A673 (cell line): ENCODE results near the gene GIGYF2.

Experiments
- EZH2 ChIP-seq: fragments of 200-600 bp; sonication (generic); IDR thresholded peaks from 2 replicates; pipeline ENCODE4 v1.6.1; 2017; ENCODE audit warnings: borderline replicate concordance, low read depth, mild to moderate bottlenecking, mixed read lengths, antibody characterized with exemption, low read length; ENCODE audit not compliant: poor library complexity, severe bottlenecking
- TF ChIP-seq, protein P1 (sequence below): fragments of 300-800, 200-600 bp; sonication (generic); conservative IDR thresholded peaks from 2 replicates; pipeline ENCODE4 v1.5.1; 2017; ENCODE audit warnings: low read depth, mild to moderate bottlenecking, antibody characterized with exemption, low read length, moderate library complexity, mixed read lengths

DNA sequence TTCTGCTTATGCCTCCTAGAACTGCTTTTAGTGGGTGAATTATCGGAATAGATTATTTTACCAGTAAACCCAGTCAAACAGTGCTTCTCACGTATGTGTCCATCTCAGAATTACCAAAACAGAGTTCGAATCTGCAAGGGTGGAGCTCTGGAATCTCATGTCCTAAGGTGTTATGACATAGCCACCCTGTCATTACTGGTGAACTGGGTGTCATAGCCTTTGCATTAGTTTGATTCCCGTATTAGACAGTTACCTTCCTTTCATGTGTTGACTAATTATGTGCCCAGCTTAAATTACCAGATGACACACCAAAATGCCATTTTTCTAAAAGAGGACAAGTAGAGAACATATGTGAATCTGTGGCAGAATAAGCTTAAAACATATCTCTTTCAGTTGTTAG is 94.4 kb downstream of the GIGYF2 start:
- TF ChIP-seq, protein P1, sequence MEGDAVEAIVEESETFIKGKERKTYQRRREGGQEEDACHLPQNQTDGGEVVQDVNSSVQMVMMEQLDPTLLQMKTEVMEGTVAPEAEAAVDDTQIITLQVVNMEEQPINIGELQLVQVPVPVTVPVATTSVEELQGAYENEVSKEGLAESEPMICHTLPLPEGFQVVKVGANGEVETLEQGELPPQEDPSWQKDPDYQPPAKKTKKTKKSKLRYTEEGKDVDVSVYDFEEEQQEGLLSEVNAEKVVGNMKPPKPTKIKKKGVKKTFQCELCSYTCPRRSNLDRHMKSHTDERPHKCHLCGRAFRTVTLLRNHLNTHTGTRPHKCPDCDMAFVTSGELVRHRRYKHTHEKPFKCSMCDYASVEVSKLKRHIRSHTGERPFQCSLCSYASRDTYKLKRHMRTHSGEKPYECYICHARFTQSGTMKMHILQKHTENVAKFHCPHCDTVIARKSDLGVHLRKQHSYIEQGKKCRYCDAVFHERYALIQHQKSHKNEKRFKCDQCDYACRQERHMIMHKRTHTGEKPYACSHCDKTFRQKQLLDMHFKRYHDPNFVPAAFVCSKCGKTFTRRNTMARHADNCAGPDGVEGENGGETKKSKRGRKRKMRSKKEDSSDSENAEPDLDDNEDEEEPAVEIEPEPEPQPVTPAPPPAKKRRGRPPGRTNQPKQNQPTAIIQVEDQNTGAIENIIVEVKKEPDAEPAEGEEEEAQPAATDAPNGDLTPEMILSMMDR: no peak
- no peak for TF ChIP-seq EZH2
